Activated CD8-positive, alpha-beta memory T cell treated with anti-CD3 and anti-CD28 coated beads, Interleukin-2, amount 50 U/mL, for 48 hours (primary cell): ENCODE results near the gene ZNF497.
A peak's percentile ranks its signal among the peaks of the same experiment; 100 is the strongest.
"Not testable (repeated sequence)": the region's sequence is repeated elsewhere in the genome, so short reads cannot be mapped to it uniquely, and the experiment has no call there.

ENCODE experiments used
- DNase-seq: peaks from one replicate; pipeline ENCODE4 v3.0.0-alpha.2; 2020

ZNF497 gene

GRCh38 chr19:58362272-58362994 lies at the start of gene ZNF497:
ZNF497 (minus strand) TSS chr19:58362751; CDS start chr19:58357635, 5,116 bp downstream.
- DNase-seq: peak; percentile 98

GRCh38 chr19:58409010-58409790 lies 46.6 kb upstream of the ZNF497 start:
- DNase-seq: peak; percentile 72

DNA sequence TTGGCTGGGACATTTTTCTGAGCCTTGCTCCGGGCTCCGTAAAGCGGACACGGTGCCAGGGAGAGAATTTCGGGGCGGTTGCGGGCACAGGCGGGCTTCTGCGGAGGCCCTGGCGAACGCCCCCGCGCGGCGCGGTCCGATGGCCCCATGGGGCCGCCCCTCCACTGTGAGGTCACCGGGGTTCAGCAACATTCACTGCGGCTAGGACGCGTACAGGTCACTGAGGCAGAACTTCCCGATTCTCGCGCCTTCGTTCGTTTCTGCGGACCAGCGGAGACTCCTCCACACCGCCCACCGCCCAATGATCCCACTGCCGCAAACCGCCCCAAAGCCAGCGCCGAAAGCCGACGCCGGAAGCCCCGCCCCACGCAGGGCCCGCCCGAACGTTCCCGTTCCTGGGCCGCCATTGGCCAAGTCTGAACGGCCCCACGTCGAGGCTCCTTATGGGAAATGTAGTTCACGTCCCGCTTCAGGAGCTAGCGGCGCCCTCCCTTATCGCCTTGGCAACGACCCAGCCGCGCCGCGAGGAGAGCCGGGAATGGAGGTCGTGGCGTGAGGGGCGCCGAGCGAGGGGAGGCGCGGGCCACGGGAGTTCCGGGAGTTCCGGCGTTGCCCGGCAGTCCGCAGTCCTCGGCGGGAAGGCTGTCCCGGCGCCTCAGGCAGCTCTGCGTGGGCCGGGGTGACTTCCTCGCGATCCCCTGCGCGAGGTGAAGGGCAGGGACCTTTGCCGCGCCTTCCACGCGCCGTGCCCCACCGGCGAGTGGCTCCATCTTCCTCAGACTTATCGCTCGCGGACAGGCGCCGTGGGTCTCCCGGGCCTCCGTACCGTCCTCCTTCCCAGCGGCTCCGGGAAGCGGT lies 45.8 kb upstream of the ZNF497 start, which contains the start of gene ZNF584:
ZNF584 (plus strand) TSS at position 498 of the 858 bp plus-strand sequence. CDS start 499 bp downstream, outside the sequence.
- DNase-seq: peak; percentile 97

DNA sequence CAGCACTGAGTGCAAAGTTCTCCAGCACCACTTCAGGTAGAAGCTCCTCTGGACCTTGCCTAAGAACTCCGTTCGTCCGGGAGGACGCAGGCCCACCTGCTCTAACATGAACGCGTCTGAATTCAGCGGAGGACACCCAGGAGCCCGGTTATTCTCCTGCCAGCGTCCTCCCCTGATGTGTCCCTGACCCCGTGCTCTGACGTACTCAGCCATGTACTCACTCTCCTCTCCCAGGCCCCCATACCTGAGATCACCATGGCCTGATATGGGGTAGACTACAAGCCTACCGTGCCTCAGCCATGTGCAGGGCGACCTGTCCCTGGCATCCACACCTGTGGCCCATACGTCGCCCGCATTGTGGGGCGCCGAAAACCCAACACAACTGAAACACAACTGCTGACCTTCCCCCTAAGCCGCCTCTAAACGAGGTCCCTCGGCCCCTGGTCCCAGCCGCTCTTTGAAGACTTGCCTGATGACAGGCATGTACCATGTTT lies 45.2 kb upstream of the ZNF497 start:
- DNase-seq: no peak

- DNase-seq: no peak
Measured at GRCh38 chr19:58406818-58407657, 44.5 kb upstream of the ZNF497 start.

DNA sequence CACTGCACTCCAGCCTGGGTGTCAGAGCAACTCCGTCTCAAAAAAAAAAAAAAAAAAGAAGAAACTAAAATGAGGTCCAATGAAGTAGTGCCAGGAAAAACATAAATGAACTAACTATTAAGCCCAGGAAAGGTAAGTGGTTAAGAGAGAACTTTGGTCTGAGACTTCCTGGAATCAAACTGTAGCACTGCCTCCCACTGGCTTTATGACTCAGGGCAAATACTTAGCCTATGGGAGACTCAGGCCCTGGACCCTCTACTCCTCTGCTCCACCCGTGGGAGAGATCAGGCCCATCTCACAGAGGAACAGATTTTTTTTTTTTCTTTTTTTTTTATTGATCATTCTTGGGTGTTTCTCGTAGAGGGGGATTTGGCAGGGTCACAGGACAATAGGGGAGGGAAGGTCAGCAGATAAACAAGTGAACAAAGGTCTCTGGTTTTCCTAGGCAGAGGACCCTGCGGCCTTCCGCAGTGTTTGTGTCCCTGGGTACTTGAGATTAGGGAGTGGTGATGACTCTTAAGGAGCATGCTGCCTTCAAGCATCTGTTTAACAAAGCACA lies 41.4 kb upstream of the ZNF497 start:
- DNase-seq: not testable (repeated sequence)

- no peak for DNase-seq
Measured at GRCh38 chr19:58401840-58402421, 39.4 kb upstream of the ZNF497 start.

DNA sequence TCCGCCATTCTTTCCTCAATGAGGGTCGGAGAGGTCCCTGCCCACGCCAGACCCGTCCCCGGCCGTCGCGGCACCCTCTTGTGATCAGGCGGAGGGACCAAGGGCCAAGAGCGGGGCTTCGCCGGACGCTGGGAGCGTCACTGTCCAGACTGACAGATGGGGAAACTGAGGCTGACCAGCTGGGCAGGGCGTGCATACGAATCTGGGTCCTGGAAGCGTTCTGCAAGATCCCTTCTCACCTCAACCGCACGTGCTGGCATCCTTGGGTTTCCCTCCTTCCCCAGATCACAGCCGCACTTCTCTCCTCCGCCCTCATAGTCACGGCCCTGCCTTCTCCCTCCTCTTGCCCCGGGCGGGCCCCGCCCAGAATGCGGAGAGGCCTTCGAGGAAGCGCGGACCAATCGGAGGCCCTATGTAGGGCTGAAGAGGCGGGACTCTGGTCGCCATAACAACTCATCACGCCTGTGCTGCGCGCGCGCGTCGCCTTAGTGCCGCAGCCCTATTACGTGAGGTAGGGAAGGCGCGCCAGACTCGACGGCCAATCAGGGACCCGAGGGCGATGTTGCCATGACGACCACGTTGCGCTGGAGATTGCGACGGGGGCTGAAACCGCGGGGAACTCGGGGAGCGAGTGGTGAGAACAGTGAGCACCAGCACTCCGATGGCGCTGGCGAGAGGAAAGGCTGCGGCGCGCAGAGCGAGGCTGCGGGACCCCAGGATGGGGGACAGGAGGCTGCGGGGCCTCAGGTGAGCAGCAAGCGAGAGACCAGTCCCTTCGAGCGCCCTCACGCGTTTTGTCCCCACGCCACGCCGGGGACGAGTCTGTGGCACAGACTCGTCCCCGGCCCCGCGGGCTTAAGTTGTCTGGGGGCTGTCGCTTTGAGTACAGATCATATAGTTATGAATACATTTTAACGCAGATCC lies 38.6 kb upstream of the ZNF497 start:
- peak; percentile 99 for DNase-seq

DNA sequence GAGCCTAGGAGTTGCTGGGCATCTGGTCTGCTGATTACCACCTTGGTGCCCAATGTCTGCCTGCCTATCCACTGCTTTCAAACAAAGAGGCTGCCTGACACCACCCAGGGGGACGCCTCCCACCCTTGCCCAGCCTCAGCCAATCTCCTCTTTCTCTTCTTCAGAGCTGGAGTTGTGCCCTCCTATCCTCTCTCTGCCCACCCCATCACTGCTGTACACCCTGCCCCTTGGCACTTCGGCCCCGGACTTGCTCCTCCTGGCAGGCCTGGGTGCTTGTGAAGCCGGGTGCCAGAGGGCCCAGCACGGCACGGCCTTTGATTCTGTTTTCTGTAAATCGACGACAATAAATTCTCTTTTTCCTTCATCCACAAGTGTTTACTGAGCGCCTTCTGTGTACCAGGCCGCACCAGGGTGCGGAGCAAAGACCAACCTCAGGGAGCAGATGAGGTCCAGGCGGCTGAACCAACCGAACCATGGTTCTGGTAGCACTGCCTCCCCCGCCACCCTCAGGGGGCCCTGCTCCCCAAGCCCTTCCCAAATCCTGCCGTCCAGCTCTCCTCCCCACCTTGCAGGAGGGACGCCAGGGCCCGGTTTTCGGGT lies 37.9 kb upstream of the ZNF497 start:
- no peak for DNase-seq

GRCh38 chr19:58399903-58400302 lies 37.4 kb upstream of the ZNF497 start:
- DNase-seq: no peak

DNA sequence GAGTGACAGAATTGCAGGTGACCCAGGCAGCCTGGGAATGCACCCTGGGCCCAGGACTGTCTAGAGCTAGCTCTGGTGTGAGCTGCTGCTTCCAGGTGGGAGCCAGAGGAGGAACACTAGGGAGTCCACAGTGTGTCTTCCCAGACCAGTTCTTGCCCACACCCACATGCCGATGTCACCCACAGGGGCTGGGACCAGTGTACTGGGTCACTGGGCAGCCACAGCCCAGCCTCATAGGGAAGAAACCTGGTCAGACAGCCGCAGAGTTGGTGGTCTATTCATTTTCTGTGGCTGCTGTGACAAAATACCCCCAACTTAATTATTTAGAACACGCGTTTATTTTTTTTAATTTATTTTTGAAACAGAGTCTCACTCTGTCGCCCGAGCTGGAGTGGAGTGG lies 36.0 kb upstream of the ZNF497 start:
- DNase-seq: no peak

- no peak for DNase-seq
Measured at GRCh38 chr19:58398087-58398486, 35.5 kb upstream of the ZNF497 start.

GRCh38 chr19:58397533-58398037 lies 35.0 kb upstream of the ZNF497 start:
- DNase-seq: peak; percentile 60

GRCh38 chr19:58396691-58397532 lies 34.4 kb upstream of the ZNF497 start:
- peak; percentile 70 for DNase-seq

DNA sequence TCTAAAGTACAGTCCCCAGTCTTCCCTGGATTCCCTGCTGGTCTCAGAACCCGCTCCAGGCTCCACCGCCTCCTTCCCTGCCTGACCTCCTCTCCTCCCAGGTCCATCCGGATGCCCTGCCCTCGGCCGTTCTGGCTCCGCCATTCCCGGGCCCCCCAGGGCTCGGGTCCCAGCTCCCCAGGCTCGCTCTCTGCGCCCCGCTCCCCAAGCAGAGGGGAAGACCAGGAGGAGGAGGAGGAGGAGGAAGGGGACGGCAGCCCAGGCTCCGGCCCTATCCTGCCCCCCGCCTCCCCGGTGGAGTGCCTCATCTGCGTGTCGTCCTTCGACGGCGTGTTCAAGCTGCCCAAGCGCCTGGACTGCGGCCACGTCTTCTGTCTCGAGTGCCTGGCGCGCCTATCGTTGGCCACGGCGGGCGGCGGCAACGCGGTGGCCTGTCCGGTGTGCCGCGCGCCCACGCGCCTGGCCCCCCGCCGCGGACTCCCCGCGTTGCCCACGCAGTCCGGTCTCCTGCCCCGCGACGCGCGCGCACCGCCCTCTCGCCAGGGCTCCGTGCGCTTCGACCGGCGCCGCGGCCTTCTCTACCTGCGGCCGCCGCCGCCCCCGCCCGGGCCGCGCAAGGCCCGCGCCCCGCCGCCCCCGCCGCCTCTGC lies 33.6 kb upstream of the ZNF497 start:
- no peak for DNase-seq

GRCh38 chr19:58395220-58395978 lies 32.8 kb upstream of the ZNF497 start, which contains the start of gene RNF225:
RNF225 (plus strand) TSS chr19:58395656; CDS start chr19:58396090, 434 bp downstream.
- DNase-seq: peak; percentile 79

DNA sequence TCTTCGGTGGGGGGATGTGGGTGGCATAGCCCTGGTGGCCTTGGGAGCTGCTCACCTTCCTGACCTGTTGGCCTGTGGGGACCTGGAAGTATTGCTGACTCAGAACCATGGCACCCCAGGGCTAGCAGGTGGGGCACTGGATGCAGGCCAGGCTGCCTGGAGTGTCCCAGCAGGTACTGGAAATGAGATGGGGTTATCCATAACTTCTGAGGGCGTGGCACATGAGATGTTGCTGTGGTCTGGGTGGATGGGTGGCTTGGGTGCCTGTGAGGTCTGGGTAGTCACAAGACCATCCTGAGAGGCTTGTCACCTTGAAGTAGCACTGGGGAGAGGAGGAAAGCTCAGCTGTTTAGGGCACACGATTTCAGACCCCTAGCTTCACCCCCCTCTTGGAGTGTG lies 32.3 kb upstream of the ZNF497 start:
- peak; percentile 62 for DNase-seq
